GM13976 (cell line): Measurements from ENCODE around the gene VEGFB.

Experiments
- DNase-seq: peaks from one replicate; pipeline ENCODE4 v3.0.0; 2012; ENCODE audit warnings: low spot score
- CTCF ChIP-seq: IDR thresholded peaks from 2 replicates; pipeline ENCODE4 v1.5.1; 2012; ENCODE audit warnings: borderline replicate concordance, mild to moderate bottlenecking; ENCODE audit not compliant: insufficient read depth; ENCODE audit errors: extremely low read depth, missing control alignments, control extremely low read depth
- in situ Hi-C: fragments of 300-500 bp; cut with MboI; formaldehyde crosslinking; loops from one replicate; pipeline ENCODE4 v1.12.0; 2022; ENCODE audit warnings: low sequenced_read_pairs, mixed read lengths, inconsistent platforms; ENCODE audit not compliant: unreplicated experiment

The VEGFB gene

GRCh38 chr11:64251753-64252002 is 17.3 kb downstream of the VEGFB start:
- no peak for TF ChIP-seq CTCF
- DNase-seq, result no peak
- in situ Hi-C loops, result no loop called here

GRCh38 chr11:64252003-64252872 is 17.9 kb downstream of the VEGFB start:
- in situ Hi-C loops, result no loop called here
- TF ChIP-seq CTCF, result peak; percentile 24
- peak; percentile 66 for DNase-seq

GRCh38 chr11:64253043-64253442 is 18.7 kb downstream of the VEGFB start:
- in situ Hi-C loops, result no loop called here
- no peak for DNase-seq
- TF ChIP-seq CTCF, result no peak

- in situ Hi-C loops, result no loop called here
- TF ChIP-seq CTCF, result no peak
- no peak for DNase-seq
These were observed 19.1 kb downstream of the VEGFB start for GRCh38 chr11:64253481-64253880.

- in situ Hi-C loops, result no loop called here
- no peak for DNase-seq
- TF ChIP-seq CTCF, result no peak
These were observed 19.9 kb downstream of the VEGFB start for GRCh38 chr11:64254326-64254725.

- no peak for TF ChIP-seq CTCF
- DNase-seq, result no peak
- in situ Hi-C loops, result no loop called here
These were observed 21.0 kb downstream of the VEGFB start for GRCh38 chr11:64255135-64256128.
